PFSK-1 (cell line): ENCODE measurements around the gene ADPGK.

ENCODE experiments used
- FOXP2 ChIP-seq: optimal IDR thresholded peaks from 2 replicates; pipeline ENCODE3; 2011; ENCODE audit warnings: borderline replicate concordance, control low read depth, inconsistent platforms; ENCODE audit not compliant: insufficient read depth; ENCODE audit errors: extremely low read length, extremely low read depth
- POLR2AphosphoS5 ChIP-seq: IDR thresholded peaks from 2 replicates; pipeline ENCODE4 v1.6.1; 2012; ENCODE audit warnings: low read depth, mild to moderate bottlenecking, control low read depth, low read length, moderate library complexity
- REST ChIP-seq, 2 experiments: IDR thresholded peaks; 2 replicates each; pipeline versions ENCODE4 v1.6.1 to v1.8.0; 2011 to 2012; ENCODE audit warnings: low read depth in 2 of 2, low read length in 2 of 2, control low read depth in 1 of 2, inconsistent platforms in 1 of 2, mild to moderate bottlenecking in 1 of 2, moderate library complexity in 1 of 2; ENCODE audit not compliant: insufficient read depth in 1 of 2
- SIN3A ChIP-seq: IDR thresholded peaks from 2 replicates; pipeline ENCODE4 v1.6.1; 2012; ENCODE audit warnings: mild to moderate bottlenecking, low read length, moderate library complexity, borderline replicate concordance; ENCODE audit not compliant: insufficient read depth
- TAF1 ChIP-seq: IDR thresholded peaks from 2 replicates; pipeline ENCODE4 v1.6.1; 2012; ENCODE audit warnings: low read length, control low read depth, borderline replicate concordance; ENCODE audit not compliant: insufficient read depth

Gene ADPGK

GRCh38 chr15:72758182-72758581 lies 25.4 kb downstream of the ADPGK start:
- TF ChIP-seq REST (IDR thresholded peaks at IDR 0.05; ENCODE audit: insufficient read depth in 1 of 2, low read depth in 2 of 2, low read length in 2 of 2) (no peak), SIN3A (no peak), TAF1 (no peak), POLR2AphosphoS5 (no peak), FOXP2 (no peak)

- TF ChIP-seq REST (IDR thresholded peaks at IDR 0.05; ENCODE audit: insufficient read depth in 1 of 2, low read depth in 2 of 2, low read length in 2 of 2) (no peak), TAF1 (no peak), POLR2AphosphoS5 (no peak), SIN3A (no peak), FOXP2 (no peak)
These were observed 29.5 kb downstream of the ADPGK start for GRCh38 chr15:72754096-72754495.

GRCh38 chr15:72751751-72752455 lies 31.7 kb downstream of the ADPGK start:
- TF ChIP-seq SIN3A (no peak), TAF1 (no peak), POLR2AphosphoS5 (no peak), FOXP2 (no peak), REST (IDR thresholded peaks at IDR 0.05; ENCODE audit: insufficient read depth in 1 of 2, low read depth in 2 of 2, low read length in 2 of 2) (no peak)

- no peak for TF ChIP-seq TAF1
- TF ChIP-seq SIN3A: no peak
- TF ChIP-seq REST (IDR thresholded peaks at IDR 0.05; ENCODE audit: insufficient read depth in 1 of 2, low read depth in 2 of 2, low read length in 2 of 2): no peak
- TF ChIP-seq POLR2AphosphoS5: no peak
- no peak for TF ChIP-seq FOXP2
These were observed 33.9 kb downstream of the ADPGK start for GRCh38 chr15:72749700-72750099.

GRCh38 chr15:72740219-72740618 lies 43.3 kb downstream of the ADPGK start:
- TF ChIP-seq TAF1 (no peak), FOXP2 (no peak), POLR2AphosphoS5 (no peak), SIN3A (no peak), REST (IDR thresholded peaks at IDR 0.05; ENCODE audit: insufficient read depth in 1 of 2, low read depth in 2 of 2, low read length in 2 of 2) (no peak)
